ENCODE measurements around the gene HSPA1B. TPM values are rescaled to one million over a fixed set of nuclear protein-coding genes. Genes with fewer than 3 reads are reported as not detected.

HSPA1B gene
- total RNA-seq, 3 donors from 2014 or later (not counting 1 experiment from before 2014, with no cell fraction given): 8.5 to 112 (median 15.3) TPM

DNA sequence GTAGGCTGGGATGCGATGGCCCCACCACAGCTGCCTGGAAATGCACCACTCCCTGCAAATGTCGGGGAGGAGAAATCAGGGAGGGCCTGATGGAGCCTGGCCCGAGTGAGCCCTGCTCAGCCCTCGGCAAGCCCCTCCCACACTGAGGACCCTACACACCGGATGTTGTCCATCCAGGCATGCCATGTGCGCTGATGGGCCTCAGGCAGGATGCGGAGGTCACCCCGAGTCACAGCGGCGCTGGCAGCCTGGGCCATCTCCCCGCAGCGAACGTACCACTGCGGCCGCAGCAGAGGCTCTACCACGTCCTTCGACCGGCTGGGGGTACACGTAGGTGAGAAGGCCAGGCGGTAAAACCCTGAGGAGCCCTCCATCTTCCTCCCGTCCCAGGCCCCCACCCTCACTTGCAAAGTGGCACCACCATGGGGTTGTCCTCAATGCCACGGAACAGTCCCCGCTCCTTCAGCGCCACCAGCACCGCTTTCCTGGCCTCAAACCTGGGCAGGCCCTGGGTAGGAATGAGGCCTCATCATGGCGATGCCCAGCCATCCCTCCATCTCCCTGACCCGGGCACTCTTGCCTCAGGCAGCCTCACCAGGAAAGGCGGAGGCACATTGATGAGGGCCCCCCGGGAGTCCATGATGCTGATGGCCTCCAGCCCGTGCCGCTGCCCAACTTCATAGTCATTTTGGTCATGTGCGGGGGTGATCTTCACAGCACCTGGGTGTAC lies 45.2 kb upstream of the HSPA1B start:
- Mint-ChIP-seq H3K27me3 (ENCODE audit: low read depth in 2 of 2) (no peaks in the 10 kb centered on the region), H3K4me3 (no peak overlapping the region), H3K27ac (no peak overlapping the region), H3K36me3 (no peaks in the 10 kb centered on the region), H3K4me1 (peaks cover 0 to 5% of the 10 kb centered on the region in 2 donors), H3K9me3 (no peaks in the 10 kb centered on the region)
- ATAC-seq (no peak), DNase-seq (no peak)
- Histone ChIP-seq H3K27me3 (ENCODE audit: control insufficient read depth, insufficient read depth, low read length) (no peaks in the 10 kb centered on the region), H3K4me1 (ENCODE audit: control insufficient read depth, insufficient read depth, low read length) (peaks cover 9% of the 10 kb centered on the region), H3K9me3 (ENCODE audit: control insufficient read depth, insufficient read depth, low read length) (no peaks in the 10 kb centered on the region), H3K36me3 (ENCODE audit: control insufficient read depth, insufficient read depth, low read length) (peaks cover 66% of the 10 kb centered on the region), H3K27ac (ENCODE audit: low read length) (no peak overlapping the region), H3K4me3 (ENCODE audit: low read length) (no peak overlapping the region)
- WGBS (ENCODE audit: insufficient coverage): 96% methylated on average over 32 of the region's 32 CpGs
- TF ChIP-seq, protein P1, sequence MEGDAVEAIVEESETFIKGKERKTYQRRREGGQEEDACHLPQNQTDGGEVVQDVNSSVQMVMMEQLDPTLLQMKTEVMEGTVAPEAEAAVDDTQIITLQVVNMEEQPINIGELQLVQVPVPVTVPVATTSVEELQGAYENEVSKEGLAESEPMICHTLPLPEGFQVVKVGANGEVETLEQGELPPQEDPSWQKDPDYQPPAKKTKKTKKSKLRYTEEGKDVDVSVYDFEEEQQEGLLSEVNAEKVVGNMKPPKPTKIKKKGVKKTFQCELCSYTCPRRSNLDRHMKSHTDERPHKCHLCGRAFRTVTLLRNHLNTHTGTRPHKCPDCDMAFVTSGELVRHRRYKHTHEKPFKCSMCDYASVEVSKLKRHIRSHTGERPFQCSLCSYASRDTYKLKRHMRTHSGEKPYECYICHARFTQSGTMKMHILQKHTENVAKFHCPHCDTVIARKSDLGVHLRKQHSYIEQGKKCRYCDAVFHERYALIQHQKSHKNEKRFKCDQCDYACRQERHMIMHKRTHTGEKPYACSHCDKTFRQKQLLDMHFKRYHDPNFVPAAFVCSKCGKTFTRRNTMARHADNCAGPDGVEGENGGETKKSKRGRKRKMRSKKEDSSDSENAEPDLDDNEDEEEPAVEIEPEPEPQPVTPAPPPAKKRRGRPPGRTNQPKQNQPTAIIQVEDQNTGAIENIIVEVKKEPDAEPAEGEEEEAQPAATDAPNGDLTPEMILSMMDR (IDR thresholded peaks at IDR 0.05): no peak
- intact Hi-C loops (cut with micrococcal nuclease): no loop called here

DNA sequence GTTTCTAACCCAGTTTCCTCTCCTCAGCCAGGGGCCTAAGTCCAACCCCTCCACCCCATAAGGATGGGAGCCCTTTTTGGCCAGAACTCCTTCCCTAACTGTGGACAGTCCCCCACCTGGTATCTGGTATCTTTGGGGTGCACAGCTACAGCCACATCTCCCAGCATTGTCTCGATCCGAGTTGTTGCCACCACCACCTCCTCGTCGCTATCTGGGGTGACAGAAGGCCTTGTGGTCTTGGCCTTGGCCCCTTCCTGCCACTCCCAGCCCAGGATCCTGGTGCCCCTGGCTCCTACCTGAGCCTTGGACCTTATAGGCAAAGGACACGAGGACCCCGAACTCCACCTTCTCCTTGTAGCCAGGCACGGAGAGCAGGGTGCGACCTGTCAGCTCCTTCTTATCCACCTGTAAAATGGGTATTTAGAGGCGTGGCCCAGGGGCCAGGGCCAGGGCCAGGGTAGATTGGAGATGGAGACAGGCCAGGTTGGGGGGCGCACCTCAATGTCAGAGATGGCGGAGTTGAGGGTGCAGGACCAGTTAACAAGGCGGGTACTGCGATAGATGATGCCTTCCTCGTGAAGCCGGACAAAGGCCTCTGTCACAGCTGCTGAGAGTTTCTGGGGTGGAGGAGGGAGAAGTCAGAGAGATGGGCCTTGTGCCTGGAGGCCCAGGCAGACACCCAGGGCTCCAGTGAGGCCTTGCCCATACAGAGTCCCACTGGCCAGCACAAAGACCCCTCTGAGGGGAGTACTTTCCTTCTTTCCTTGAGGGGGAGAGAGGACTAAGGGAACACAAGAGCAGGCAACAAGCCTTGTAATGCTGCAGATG lies 43.2 kb upstream of the HSPA1B start:
- H3K36me3 ChIP-seq (ENCODE audit: control insufficient read depth, insufficient read depth, low read length): peaks cover 59% of the 10 kb centered on the region
- no peaks in the 10 kb centered on the region for H3K4me1 ChIP-seq (ENCODE audit: control insufficient read depth, insufficient read depth, low read length)
- Mint-ChIP-seq H3K4me3 (no peak overlapping the region), H3K9me3 (no peaks in the 10 kb centered on the region), H3K36me3 (no peaks in the 10 kb centered on the region), H3K4me1 (no peaks in the 10 kb centered on the region), H3K27ac (no peak overlapping the region), H3K27me3 (ENCODE audit: low read depth in 2 of 2) (no peaks in the 10 kb centered on the region)
- ATAC-seq (no peak), DNase-seq (no peak)
- intact Hi-C loops (cut with micrococcal nuclease): no loop called here
- TF ChIP-seq, protein P1 (IDR thresholded peaks at IDR 0.05): no peak
- no peak overlapping the region for H3K4me3 ChIP-seq (ENCODE audit: low read length)
- 98% methylated on average over 15 of the region's 15 CpGs for WGBS (ENCODE audit: insufficient coverage)
- H3K27me3 ChIP-seq (ENCODE audit: control insufficient read depth, insufficient read depth, low read length): no peaks in the 10 kb centered on the region
- H3K27ac ChIP-seq (ENCODE audit: low read length): no peak overlapping the region
- H3K9me3 ChIP-seq (ENCODE audit: control insufficient read depth, insufficient read depth, low read length): no peaks in the 10 kb centered on the region

DNA sequence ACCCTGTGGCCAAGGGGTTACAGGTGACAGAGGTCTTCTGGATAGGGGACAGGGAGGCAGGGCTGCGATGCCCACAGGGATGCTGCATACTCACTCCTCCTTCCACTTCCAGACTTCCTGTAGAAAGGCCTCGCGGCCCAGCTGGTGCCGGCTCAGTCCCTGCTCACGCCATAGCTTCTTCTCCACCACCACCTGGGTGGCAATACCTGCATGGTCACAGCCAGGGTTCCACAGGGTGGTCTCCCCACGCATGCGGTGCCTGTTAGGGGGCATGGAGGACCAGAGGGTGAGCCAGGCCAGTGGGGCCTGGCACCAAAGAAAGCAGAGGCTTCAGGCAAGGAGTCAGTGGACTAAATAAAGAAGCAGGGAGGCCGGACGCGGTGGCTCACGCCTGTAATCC lies 42.1 kb upstream of the HSPA1B start:
- H3K36me3 ChIP-seq (ENCODE audit: control insufficient read depth, insufficient read depth, low read length): peaks cover 48% of the 10 kb centered on the region
- Mint-ChIP-seq H3K9me3 (no peaks in the 10 kb centered on the region), H3K27ac (no peak overlapping the region), H3K4me1 (peaks cover 0 to 1% of the 10 kb centered on the region in 2 donors), H3K27me3 (ENCODE audit: low read depth in 2 of 2) (no peaks in the 10 kb centered on the region), H3K36me3 (peaks cover 2% of the 10 kb centered on the region), H3K4me3 (no peak overlapping the region)
- no peak overlapping the region for H3K4me3 ChIP-seq (ENCODE audit: low read length)
- ATAC-seq (no peak), DNase-seq (no peak)
- 99% methylated on average over 11 of the region's 11 CpGs for WGBS (ENCODE audit: insufficient coverage)
- no peak overlapping the region for H3K27ac ChIP-seq (ENCODE audit: low read length)
- H3K4me1 ChIP-seq (ENCODE audit: control insufficient read depth, insufficient read depth, low read length): no peaks in the 10 kb centered on the region
- no peaks in the 10 kb centered on the region for H3K9me3 ChIP-seq (ENCODE audit: control insufficient read depth, insufficient read depth, low read length)
- TF ChIP-seq, protein P1 (IDR thresholded peaks at IDR 0.05): no peak
- intact Hi-C loops (cut with micrococcal nuclease): no loop called here
- no peaks in the 10 kb centered on the region for H3K27me3 ChIP-seq (ENCODE audit: control insufficient read depth, insufficient read depth, low read length)
